HG03460 (cell line): ENCODE measurements around the gene GNB1L.

Experiments used
- ATAC-seq: cut with Tn5 transposase; IDR thresholded peaks from one replicate; pipeline ENCODE4 v1.9.1; 2021; ENCODE audit not compliant: unreplicated experiment

GNB1L gene

DNA sequence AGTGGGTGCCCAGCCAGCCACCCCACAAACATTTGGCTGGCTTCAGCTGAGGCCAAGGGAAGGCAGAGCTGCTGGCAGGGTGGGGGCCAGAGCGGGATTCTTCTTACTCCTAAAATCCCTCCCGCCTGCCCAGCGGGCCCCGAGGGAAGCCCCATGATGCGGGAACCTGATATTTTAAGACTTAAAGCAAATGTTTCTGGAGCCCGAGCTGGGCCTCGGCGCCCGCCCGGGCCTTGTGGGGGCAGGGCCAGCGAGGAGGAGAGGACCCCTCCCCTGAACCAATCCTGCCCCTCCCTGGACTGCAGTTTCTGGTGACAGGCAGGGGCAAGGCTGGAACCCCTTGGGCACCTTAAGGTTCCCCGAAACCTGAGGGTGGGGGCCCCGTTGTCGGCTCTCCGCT, 114.1 kb downstream of the GNB1L start:
- no peak for ATAC-seq

DNA sequence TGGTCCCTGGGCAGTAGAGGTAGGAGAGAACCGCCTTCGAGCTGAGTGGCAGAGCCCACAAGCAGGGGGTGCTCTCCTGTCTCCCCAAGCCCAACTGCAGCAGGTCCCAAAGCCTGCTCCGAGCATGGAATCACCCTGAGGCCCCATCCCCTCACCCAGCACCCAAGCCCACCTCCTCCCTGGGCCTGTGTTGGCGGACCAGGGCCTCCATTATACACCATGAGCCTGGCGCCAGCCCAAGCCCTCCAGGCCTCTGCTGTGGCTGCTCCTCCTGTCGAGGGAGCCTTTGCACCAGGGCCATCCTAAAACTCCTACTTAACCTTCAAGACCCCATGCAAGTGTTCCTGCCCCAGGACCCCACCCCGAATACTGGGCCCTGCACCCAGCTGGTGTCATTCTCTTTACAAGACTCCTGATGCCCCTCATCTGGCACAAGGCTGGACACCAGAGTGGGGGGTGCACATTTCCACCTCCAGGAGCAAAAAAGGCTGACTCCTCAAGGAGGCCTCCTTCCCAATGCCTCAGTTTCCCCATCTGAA, 114.7 kb downstream of the GNB1L start:
- no peak for ATAC-seq

DNA sequence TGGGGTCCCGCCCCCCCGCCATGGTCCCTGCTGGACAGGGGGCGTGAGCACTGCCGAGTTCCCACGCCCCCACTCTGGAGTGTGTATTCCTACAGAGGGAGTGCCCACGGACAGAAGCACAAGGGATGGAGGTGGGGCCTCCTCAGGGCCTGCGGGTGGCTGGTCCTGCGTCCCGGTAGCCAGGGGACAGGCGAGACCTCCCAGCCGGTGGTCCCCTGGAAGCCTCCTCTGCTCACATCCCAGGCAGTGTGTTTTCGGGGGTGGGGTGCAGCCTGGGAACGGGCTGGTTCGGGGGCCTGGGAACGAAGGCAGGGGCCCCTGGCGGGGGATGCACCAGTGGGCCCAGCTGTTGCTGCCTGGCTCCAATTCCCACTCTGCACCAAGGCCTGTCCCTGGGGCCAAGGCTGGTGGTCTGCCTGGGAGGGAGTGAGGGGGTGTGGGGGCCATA, 115.2 kb downstream of the GNB1L start:
- ATAC-seq: no peak

DNA sequence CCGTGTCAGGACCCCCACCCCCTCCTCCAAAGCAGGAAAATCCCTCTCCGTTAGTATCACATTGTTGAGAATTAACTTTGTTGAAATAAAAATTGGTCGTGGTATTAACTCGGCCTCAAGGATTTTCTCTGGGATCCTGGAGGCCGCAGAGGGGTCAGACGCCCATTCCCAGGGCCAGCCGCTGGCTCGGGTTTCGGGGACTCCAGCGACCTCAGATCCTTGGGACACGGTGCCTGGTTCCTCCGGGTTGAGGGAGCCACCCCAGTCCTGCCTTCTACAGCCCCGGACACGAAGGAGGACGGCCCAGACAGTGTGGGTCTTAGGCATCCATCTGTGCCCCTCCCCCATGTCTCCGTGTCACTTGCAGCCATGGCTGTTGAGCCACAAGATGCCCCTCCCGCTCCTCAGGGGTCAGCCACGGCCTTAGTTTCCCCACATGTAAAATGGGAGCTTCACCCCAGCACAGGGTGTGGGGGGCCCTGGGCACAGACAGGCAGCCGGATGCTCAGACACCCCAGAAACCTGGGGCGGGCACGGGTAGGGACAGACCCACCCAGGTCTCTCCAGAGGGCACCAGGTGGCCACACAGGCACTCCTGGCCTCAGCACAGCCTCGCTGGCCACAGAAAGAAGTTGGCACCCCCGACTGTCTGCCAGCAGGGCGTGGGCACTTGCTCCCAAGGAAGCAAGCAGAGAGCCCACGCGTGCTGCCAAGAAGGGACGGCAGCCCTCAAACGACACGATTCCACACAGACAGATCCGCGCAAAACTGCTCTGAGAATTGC, 115.8 kb downstream of the GNB1L start:
- no peak for ATAC-seq

DNA sequence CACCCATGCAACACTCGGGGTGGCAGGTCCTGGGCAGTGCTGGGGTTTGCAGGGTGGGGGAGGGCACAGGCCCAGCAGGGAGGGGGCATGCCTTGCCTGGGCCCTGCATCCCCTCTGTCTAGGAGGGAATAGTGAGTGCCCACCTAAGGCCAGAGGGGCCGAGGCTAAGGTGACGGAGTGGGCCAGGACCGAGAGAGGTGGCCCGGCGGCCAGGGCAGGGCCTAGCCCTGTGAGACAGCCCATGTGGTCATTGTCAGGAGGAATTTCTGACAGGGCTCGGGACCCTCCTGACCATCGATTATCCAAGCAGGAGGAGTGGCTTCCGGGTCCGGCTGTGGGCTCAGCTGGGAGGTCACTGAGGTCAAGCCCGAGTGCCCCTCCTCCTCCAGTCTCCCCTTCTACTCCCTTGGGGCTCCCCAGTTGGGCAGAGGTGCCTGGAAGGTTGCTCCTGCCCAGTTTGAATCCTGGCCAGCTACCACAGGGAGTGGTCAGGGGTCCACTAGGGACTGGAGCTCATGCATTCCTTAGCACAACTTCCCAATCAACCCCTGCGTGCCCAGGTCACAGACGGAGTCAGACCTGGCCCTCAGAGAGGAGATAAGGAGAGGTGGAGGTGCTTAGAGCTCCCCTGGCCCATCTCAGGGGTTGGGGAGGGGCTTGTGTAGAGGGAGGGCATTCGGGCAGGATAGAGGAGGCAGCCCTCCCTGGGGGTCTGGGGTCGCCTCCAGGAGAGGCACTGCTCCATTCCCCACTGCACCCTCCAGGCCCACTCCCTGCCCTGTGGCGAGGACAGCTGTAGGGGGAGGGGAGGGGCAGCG, 116.6 kb downstream of the GNB1L start:
- ATAC-seq: no peak

DNA sequence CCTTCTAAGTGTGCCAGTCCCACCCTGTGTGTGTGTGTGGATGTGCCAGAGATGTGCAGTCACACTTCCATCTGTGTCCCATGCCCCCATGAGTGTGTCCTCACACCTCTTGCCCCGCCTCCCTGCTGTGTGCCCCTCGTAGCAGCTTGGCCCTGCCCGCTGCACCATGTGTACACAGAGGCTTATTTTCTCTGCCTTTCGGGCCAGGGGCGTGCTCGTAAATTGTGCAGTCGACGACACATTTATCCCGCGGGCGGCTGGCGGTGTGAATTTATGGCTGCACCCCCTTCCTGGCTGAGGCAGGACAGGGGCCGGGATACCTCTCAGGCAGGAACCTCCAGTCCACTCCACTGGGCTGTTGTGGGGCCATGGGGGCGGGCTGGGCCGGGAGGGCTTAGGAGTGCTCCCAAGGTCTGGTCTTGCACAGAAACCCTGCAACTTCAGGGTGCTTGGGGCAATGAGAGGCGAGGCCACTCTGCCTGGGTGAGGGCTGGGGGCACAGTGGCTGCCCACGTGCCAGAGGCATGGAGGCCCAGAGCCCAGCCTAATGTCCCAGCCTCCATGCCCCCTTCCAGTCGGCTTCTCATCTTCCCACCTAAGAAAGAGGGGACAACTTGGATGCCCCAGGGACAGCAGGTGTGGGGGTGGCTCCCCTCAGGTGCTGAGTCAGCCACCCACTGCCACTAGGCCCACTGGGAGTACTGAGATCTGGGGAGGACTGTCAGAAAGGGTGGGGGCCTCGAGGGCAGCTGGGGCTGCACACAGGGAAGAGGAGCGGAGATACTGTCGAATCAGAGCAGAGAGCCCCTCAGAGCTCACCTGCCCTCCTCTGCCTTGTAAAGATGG, 118.8 kb downstream of the GNB1L start:
- no peak for ATAC-seq

DNA sequence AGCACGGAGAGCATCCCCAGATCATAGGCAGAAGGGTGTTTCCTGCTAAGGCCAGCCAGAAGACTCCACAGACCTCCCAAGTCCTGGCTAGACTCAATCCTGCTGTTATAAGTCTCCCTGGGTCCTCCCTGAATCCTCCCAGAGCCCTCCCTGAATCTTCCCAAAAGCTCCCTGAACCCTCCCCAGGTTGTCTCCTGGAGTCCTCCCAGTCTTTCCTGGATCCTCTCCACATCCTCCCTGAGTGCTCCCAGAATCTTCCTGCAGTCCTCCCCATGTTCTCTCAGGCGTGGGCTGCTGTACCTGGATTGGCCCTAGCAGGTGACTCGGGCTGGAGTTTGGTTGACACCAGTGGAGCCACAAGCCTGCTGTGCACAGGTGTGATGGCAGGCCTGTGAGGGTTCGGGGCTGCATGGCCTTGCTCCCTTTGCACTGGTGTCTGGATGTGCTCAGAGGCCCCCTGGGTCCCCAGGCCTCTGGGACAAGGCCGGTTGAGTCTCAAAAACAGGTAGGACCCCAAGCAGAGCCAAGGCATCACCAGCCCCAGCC, 119.8 kb downstream of the GNB1L start:
- ATAC-seq: no peak

DNA sequence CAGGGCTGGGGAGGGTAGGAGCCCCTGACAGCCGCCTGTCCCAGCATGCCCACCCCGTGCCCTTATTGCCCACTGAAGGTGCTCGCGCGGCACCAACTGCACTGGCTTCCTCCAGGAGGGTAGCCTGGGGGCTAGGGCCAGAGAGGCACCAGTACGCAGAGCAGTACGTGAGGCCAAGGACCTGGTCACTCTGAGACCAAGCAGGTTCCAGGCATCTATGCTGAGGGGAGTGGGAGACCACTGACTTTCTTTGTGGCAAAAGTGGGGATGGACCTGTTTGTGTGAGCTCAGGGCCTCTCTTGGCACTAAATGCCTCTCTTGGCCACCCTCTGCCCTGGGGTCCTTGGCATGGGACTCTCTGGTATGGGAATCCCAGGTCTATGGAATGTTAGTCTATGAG, 120.5 kb downstream of the GNB1L start:
- ATAC-seq: no peak

DNA sequence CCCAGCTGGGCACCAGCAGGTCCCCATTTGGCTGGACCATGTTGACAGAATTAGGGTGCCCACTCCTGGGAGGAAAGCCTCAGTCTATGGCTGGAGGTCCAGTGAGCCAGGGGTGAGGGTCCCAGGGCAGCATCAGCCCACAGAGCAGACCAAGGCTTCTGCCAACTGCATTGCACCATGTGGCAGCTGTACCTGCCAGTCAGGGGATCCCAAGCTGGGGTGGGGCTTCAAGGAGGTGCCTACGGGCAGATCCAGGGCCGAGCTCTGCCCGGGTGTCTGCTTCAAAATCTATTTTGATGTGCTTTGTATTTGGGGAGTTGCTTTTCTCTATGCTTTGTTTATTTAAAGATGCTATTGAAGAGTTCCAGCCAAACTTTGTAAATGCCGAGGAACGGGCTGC, 120.9 kb downstream of the GNB1L start:
- no peak for ATAC-seq
